T-cell (primary cell): ENCODE results near the gene GPR173. TPM values are rescaled to one million over a fixed set of nuclear protein-coding genes. Genes with fewer than 3 reads are reported as not detected.

Experiments used
- ATAC-seq, 4 experiments: fragments of 200-7000 bp in 3 of 4; fragments of 150-1000 bp in 1 of 4; cut with Tn5 transposase; replicated peaks in 1 of 4; 1 replicate in 3 of 4; 2 replicates in 1 of 4; pipeline ENCODE4 v1.10.0; 2021; ENCODE audit warnings: moderate library complexity in 3 of 4, mild to moderate bottlenecking in 2 of 4, moderate number of reproducible peaks in 1 of 4
- CTCF ChIA-PET, 2 donors: fragments of 300-600 bp; sonication (Branson Sonifier 250); formaldehyde crosslinking; loops; one replicate each; lab custom pipeline; 2022; ENCODE audit warnings: antibody characterized with exemption in 2 of 2; lab: Charles Lee
- POLR2A ChIA-PET, 2 donors: fragments of 300-600 bp; sonication (Branson Sonifier 250); formaldehyde crosslinking; loops; one replicate each; lab custom pipeline; 2022; ENCODE audit warnings: antibody characterized with exemption in 2 of 2; lab: Charles Lee
- DNase-seq, 35 experiments: peaks; one replicate each; pipeline versions ENCODE4 v3.0.0 to v3.0.0-alpha.2; 2013 to 2023
- H3K27ac ChIP-seq: one replicate; pipeline ENCODE4 v1.5.1; 2013; ENCODE audit warnings: low read length
- H3K27me3 ChIP-seq, 2 experiments: replicated peaks in 1 of 2; 1 replicate in 1 of 2; 2 replicates in 1 of 2; pipeline versions ENCODE4 v1.6.1 to v1.7.0; 2013; ENCODE audit warnings: low read length in 1 of 2, mixed read lengths in 1 of 2; ENCODE audit not compliant: control insufficient read depth in 2 of 2, insufficient read depth in 2 of 2; ENCODE audit errors: extremely low read depth in 1 of 2
- H3K36me3 ChIP-seq, 2 donors: 1 replicate in 1 of 2; 2 replicates in 1 of 2; pipeline versions ENCODE4 v1.6.1 to v1.7.0; 2013; ENCODE audit warnings: low read length in 1 of 2; ENCODE audit not compliant: control insufficient read depth in 2 of 2, insufficient read depth in 1 of 2; ENCODE audit errors: extremely low read depth in 1 of 2
- H3K4me1 ChIP-seq, 2 experiments: 1 replicate in 1 of 2; 2 replicates in 1 of 2; pipeline versions ENCODE4 v1.6.1 to v1.7.0; 2013; ENCODE audit warnings: low read length in 2 of 2, mixed read lengths in 1 of 2; ENCODE audit not compliant: insufficient read depth in 2 of 2, control insufficient read depth in 1 of 2; ENCODE audit errors: extremely low read depth in 1 of 2
- H3K4me3 ChIP-seq, 2 donors: 1 replicate in 1 of 2; 2 replicates in 1 of 2; pipeline versions ENCODE4 v1.5.1 to v1.7.0; 2013; ENCODE audit warnings: mild to moderate bottlenecking in 2 of 2, low read length in 1 of 2, moderate library complexity in 1 of 2; ENCODE audit not compliant: control insufficient read depth in 1 of 2; ENCODE audit errors: extremely low read depth in 1 of 2
- H3K9me3 ChIP-seq: 2 replicates; pipeline ENCODE4 v1.7.0; 2013
- H3K27ac Mint-ChIP-seq, 2 donors: one replicate each; pipeline ENCODE4 v1.8.0; 2020 to 2021; ENCODE audit warnings: mild to moderate bottlenecking in 2 of 2, mixed read lengths in 2 of 2
- H3K27me3 Mint-ChIP-seq, 2 donors: one replicate each; pipeline ENCODE4 v1.8.0; 2021 to 2022; ENCODE audit warnings: mixed read lengths in 2 of 2
- H3K36me3 Mint-ChIP-seq: one replicate; pipeline ENCODE4 v1.8.0; 2021; ENCODE audit warnings: mixed read lengths
- H3K4me1 Mint-ChIP-seq, 3 donors: one replicate each; pipeline ENCODE4 v1.8.0; 2020 to 2022; ENCODE audit warnings: mixed read lengths in 3 of 3, mild to moderate bottlenecking in 1 of 3
- H3K4me3 Mint-ChIP-seq, 3 donors: one replicate each; pipeline ENCODE4 v1.8.0; 2020 to 2022; ENCODE audit warnings: mild to moderate bottlenecking in 3 of 3, mixed read lengths in 3 of 3, moderate library complexity in 3 of 3
- H3K9me3 Mint-ChIP-seq, 3 donors: one replicate each; pipeline ENCODE4 v1.8.0; 2020 to 2022; ENCODE audit warnings: mixed read lengths in 3 of 3
- WGBS: methylation state at CpG from one replicate; pipeline ENCODE4 v1.1.5; 2013; ENCODE audit warnings: missing lambda C conversion rate; ENCODE audit not compliant: insufficient coverage; 5-methylcytosine and 5-hydroxymethylcytosine counted together
- total RNA-seq, 35 experiments: library from RNA in 6 of 35; stranded (reverse) in 6 of 35; fragments of 120-200 nt in 1 of 35; gene quantifications; one replicate each; pipeline versions ENCODE4 v1.2.1 to v1.2.4 and lab custom pipeline; 2013 to 2026

GPR173 gene
- total RNA-seq, 5 donors from 2014 or later (not counting 1 experiment from before 2014, with no cell fraction given) = 0.12 to 0.50 (median 0.17) TPM; not detected in 1

DNA sequence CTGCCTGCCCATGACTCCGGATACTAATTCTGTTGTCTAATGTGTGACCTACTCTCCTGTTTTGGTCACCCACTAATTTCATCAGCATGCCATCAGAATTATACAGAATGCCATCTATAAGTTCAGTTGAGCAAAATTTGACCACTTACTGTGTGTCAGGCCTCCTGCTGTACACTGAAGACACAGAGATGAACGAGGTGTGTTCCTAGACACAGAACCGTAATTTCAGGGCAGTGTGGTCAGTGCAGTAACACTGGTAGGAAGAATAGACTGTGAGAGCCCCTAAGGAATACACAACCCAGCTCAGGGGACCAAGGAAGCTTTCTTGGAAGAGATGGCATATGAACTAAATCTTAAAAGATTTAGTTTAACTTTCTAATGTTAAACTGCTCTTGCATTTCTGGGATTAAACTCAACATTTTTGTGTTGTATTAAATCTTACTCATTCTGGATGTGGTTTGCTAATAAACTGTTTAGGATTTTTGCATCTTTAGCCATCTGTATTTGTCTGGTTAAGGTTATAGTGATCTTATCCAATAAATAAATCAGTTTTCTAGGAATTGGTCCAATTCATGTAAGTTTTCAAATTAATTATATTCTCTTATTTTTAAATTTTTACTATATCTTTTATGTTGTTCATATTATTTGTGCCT is 79.6 kb downstream of the GPR173 start:
- CTCF ChIA-PET = interaction anchor here in 1 of 2 donors (0.7 kb wide), 1 partner anchor 51 kb away, joined by 4 read pairs; no protein-coding TSS in a partner anchor
- Mint-ChIP-seq H3K27ac (no peak overlapping the region), H3K9me3 (peaks cover 0 to 2% (median 0%) of the 10 kb centered on the region in 3 donors), H3K4me1 (peaks cover 15 to 21% (median 18%) of the 10 kb centered on the region in 3 donors), H3K27me3 (no peaks in the 10 kb centered on the region), H3K36me3 (peaks cover 13% of the 10 kb centered on the region), H3K4me3 (no peak overlapping the region)
- no CpG with 5 or more reads among the region's 3 CpGs for WGBS
- no peaks in the 10 kb centered on the region for H3K4me1 ChIP-seq
- POLR2A ChIA-PET = no interaction called here
- H3K36me3 ChIP-seq = no peaks in the 10 kb centered on the region
- H3K27ac ChIP-seq = no peak overlapping the region
- H3K27me3 ChIP-seq = no peaks in the 10 kb centered on the region
- H3K4me3 ChIP-seq = no peak overlapping the region
- H3K9me3 ChIP-seq = no peaks in the 10 kb centered on the region
- ATAC-seq = no peak
- no peak for DNase-seq

Other genes with a start within 250 kb of the GPR173 start
- gene XAGE5, start 237.5 kb upstream of the GPR173 start, total RNA-seq = not detected
- not detected for gene XAGE3, start 180.7 kb upstream of the GPR173 start, total RNA-seq
- 10 to 100 TPM in 1 of 5 donors, 1 to 10 TPM in 4; 2.7 to 12.4 (median 7.4) TPM for gene FAM156B, start 151.5 kb upstream of the GPR173 start, total RNA-seq
- gene FAM156A, start 90.3 kb upstream of the GPR173 start, total RNA-seq = 10 to 100 TPM; 16.5 to 23.0 (median 17.8) TPM
- 100 to 1,000 TPM; 126 to 253 (median 141) TPM for gene TSPYL2, start 33.6 kb downstream of the GPR173 start, total RNA-seq
- 10 to 100 TPM; 14.9 to 21.2 (median 17.0) TPM for gene KANTR, start 45.4 kb downstream of the GPR173 start, total RNA-seq
- 100 to 1,000 TPM; 130 to 329 (median 197) TPM for gene KDM5C, start 176.4 kb downstream of the GPR173 start, total RNA-seq
- gene IQSEC2, start 232.8 kb downstream of the GPR173 start, total RNA-seq = 1 to 10 TPM; 1.2 to 2.0 (median 1.4) TPM